LoVo (cell line): Measurements from ENCODE around the gene STYK1.
"Not testable (repeated sequence)": the region's sequence is repeated elsewhere in the genome, so short reads cannot be mapped to it uniquely, and the experiment has no call there.

ENCODE experiments used
- DNase-seq: peaks from one replicate; pipeline ENCODE4 v3.0.0-alpha.2; 2016; ENCODE audit warnings: low spot score

Gene STYK1

GRCh38 chr12:10688042-10688441 lies 14.2 kb upstream of the STYK1 start:
- no peak for DNase-seq

DNA sequence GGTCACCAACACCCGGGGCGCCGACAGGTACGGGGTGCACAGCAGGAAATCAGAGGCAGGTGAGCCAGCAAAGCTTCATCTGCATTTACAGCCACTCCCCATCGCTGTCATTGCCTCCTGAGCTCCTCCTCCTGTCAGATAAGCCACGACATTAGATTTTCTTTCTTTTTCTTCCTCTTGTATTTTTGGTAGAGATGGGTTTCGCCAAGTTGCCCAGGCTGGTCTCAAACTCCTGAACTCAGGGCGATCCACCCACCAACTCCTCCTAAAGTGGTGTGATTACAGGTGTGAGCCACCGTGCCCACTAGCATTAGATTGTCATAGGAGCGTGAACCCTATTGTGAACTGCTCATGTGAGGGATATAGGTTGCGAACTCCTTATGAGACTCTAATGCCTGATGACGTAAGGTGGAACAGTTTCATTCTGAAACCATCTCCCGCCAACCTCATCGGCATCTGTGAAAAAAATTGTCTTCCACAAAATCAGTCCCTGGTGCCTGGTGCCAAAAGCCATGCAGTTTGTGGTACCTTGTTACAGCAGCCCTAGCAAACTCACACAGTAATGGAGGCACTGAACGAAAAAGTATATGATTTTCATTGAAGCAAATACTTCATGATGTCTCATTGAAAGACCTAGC lies 1.5 kb downstream of the STYK1 start:
- DNase-seq, result peak; percentile 37

DNA sequence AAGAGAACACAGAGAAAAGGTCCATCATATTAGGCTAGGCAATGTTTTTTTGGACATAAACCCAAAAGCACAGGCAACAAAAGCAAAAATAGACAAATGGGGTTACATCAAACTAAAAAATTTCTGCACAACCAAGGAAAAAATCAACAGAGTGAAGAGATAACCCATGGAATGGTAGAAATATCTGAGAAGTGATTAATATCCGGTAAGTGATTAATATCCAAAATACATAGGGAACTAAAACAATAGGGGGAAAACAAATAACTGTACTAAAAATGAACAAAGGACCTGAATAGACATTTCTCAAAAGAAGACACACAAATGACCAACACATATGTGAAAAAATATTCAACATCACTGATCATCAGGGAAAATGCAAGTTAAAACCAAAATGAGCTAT lies 4.3 kb downstream of the STYK1 start:
- no peak for DNase-seq

DNA sequence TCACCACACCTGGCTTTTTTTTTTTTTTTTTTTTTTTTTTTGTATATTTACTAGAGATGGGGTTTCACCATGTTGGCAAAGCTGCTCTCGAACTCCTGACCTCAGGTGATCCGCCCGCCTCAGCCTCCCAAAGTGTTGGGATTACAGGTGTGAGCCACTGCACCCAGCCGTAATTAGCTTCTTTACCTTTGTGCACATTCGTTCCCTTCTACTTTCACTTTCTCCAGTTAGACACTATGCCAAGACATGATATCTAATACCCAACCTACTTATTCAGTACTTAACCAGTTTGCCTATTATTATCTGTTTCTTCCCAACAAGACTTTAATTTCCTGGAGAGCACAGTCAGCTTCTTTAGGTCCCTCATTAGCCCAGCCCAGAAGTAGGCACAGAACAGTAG lies 5.3 kb downstream of the STYK1 start:
- DNase-seq, result no peak

- no peak for DNase-seq
These were observed 6.3 kb downstream of the STYK1 start for GRCh38 chr12:10667581-10667980.

GRCh38 chr12:10664499-10664898 lies 9.4 kb downstream of the STYK1 start:
- DNase-seq, result no peak

DNA sequence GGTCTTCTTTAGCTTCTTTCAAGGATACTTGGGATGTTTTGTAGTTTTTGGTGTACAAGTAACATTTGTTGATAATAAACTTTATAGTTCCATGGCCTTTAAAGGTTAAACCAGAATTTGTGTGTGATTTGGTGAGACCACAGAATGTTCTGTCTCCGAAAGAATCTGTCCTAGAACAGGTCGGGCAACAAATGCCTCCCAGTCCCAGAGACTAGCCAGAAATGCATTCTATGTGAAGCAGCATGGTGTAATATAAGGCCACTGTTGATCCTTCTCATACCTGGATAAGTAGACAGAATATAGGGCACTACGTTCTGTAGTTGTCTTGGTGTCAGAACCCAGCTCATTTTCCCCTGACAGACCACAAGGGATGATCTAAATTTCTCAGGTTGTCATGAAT lies 10.0 kb downstream of the STYK1 start:
- DNase-seq, result no peak

GRCh38 chr12:10661338-10661737 lies 12.5 kb downstream of the STYK1 start:
- peak; percentile 61 for DNase-seq

DNA sequence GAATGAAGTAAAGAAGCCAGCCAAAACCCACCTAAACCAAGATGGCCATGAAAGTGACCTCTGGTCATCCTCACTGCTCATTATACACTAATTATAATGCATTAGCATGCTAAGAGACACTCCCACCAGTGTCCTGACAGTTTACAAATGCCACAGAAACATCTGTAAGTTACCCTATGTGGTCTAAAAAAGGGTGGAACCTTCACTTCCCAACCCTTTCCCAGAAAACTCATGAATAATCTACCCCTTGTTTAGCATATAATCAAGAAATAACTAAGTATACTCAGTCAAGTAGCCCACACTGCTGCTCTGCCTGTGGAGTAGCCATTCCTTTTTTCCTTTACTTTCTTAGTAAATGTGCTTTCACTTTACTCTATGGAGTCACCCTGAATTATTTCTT lies 19.8 kb downstream of the STYK1 start:
- DNase-seq, result no peak

DNA sequence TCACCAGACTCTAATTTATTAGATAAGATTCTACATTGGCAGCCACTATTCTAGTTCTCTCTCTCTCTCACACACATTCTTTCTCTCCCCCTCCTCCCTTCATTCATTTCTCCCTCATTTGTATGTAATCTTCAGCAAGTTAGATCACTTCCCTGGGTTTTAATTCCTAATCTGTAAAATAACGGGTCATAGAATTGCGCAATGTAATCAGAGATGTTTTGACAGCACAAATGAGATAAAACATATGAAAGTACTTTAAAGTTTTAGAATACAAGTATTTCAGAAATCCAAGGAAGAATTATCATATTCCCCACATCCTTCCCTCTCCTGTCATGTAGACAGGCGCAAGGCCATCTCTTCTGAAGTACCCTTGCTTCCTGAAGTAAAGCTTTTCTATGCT lies 21.7 kb downstream of the STYK1 start:
- no peak for DNase-seq

GRCh38 chr12:10646576-10646975 lies 27.3 kb downstream of the STYK1 start:
- DNase-seq, result not testable (repeated sequence)

DNA sequence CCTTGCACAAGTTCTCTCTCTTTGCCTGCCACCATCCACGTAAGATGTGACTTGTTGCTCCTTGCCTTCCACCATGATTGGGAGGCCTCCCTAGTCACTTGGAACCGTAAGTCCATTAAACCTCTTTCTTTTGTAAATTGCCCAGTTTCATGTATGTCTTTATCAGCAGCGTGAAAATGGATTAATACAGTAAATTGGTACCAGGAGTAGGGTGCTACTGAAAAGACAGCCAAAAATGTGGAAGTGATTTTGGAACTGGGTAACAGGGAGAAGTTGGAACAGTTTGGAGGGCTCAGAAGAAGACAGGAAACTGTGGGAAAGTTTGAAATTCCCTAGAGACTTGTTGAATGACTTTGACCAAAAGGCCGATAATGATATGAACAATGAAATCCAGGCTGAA lies 27.9 kb downstream of the STYK1 start:
- no peak for DNase-seq

GRCh38 chr12:10641735-10642500 lies 31.9 kb downstream of the STYK1 start:
- peak; percentile 10 for DNase-seq

DNA sequence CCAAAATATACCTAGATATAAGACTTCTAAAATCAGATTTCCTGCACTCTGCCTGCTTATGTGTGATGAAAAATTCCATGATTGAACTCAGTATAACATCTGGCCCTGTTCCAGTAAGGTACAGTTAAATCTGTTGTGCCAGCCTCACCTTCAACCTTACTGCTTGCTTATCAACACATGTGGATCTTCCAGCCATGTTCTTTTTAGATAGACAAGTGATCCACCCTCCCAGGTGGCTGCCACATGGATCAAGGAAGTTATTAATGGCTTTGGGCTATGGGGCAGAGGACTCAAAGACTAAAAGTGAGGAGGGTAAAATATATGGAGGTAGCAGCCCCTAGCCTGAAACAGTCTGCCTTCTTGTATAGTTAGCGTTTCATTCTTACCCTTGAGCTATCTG lies 35.1 kb downstream of the STYK1 start:
- no peak for DNase-seq

- DNase-seq, result no peak
These were observed 37.2 kb downstream of the STYK1 start for GRCh38 chr12:10636611-10637010.

- no peak for DNase-seq
These were observed 37.7 kb downstream of the STYK1 start for GRCh38 chr12:10636124-10636523.

DNA sequence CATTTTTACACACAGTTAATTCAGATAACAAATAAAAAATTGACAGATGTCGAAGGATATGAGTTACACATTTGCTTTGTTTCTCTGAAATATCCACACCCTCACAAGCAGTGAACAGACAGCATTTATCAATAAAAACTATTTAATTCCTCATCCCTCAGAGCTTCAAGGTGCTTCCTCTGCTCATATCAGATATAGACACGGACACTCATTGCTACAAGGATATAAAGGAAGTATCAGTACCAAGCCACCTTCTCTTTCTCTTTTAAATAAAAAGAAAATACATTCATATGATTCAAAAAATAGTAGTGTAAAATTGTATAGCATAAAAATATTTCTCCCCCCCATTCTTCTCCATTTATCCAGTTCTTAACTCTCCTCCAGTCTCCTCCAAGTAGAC lies 38.5 kb downstream of the STYK1 start:
- no peak for DNase-seq

DNA sequence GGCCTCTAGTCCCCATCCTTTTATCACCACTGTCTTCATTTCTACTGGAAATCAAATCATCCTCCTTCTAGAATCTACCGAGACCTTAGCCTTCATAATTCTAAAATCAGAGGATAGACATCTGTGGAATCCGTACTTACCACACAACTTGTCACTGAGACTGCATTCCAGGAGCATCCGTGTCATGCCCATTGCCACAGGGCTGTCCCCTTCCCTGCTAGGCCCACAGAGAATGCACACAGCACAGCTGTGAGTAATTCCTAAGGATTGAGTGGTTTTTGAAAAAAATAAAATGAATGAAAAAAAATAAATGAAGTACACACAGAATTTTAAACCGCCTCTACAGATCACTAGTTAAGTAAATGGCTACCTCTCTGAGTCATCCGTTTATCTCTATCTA lies 39.4 kb downstream of the STYK1 start:
- DNase-seq, result peak; percentile 51

- no peak for DNase-seq
These were observed 40.3 kb downstream of the STYK1 start for GRCh38 chr12:10633541-10633940.

GRCh38 chr12:10632226-10632625 lies 41.6 kb downstream of the STYK1 start:
- no peak for DNase-seq

GRCh38 chr12:10624605-10625004 lies 49.2 kb downstream of the STYK1 start:
- DNase-seq, result no peak

GRCh38 chr12:10623131-10623530 lies 50.7 kb downstream of the STYK1 start:
- no peak for DNase-seq

DNA sequence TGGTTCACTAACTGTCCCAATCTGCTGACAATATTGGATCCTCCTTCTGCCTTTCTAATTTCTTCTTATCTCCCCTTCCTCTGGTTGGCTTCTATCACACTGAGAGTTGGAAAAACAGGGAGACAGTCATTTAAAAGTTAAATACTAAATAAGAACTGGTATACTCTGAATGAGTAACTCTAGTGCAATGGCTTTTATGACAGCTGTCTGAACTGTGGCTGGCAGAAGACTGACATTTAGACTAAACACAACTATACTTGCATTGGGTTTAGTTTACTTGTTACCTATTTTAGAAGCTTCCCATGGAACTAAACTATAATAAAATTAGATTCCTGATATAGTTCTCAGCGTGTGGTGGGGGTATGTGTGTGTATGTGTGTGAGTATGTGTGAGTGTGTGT lies 52.6 kb downstream of the STYK1 start:
- DNase-seq, result no peak
